K562 (cell line): ENCODE data around the gene ACY1. TPM values are rescaled to one million over a fixed set of nuclear protein-coding genes. Genes with fewer than 3 reads are reported as not detected.
A peak's percentile ranks its signal among the peaks of the same experiment; 100 is the strongest.

Experiments used
- C11orf30 ChIP-seq: fragments of 450-650 bp; IDR thresholded peaks from 2 replicates; pipeline ENCODE4 v1.6.1; 2016; ENCODE audit warnings: low read depth, mild to moderate bottlenecking
- CCNT2 ChIP-seq: IDR thresholded peaks from 2 replicates; pipeline ENCODE4 v1.6.1; 2011; ENCODE audit warnings: borderline replicate concordance, low read depth, mild to moderate bottlenecking, moderate library complexity, mixed read lengths, low read length; ENCODE audit not compliant: insufficient read length; ENCODE audit errors: extremely low read depth
- E2F3 ChIP-seq: fragments of 250-450 bp; sonication (Bioruptor Pico); IDR thresholded peaks from 2 replicates; pipeline ENCODE4 v1.4.0; 2020; ENCODE audit warnings: mild to moderate bottlenecking
- FOS ChIP-seq: IDR thresholded peaks from 3 replicates; pipeline ENCODE4 v1.6.1; 2011; ENCODE audit not compliant: insufficient read length; ENCODE audit errors: extremely low read depth
- MEF2D ChIP-seq: conservative IDR thresholded peaks from 2 replicates; pipeline ENCODE4 v1.6.1; 2016; ENCODE audit warnings: low read depth, missing genetic modification characterization, missing compliant biosample characterization
- SNIP1 ChIP-seq: fragments of 450-650 bp; IDR thresholded peaks from 2 replicates; pipeline ENCODE4 v1.7.1; 2017; ENCODE audit warnings: low read depth, mild to moderate bottlenecking
- polyA plus RNA-seq, 8 experiments: library from polyadenylated mRNA; depleted of rRNA in 4 of 8; stranded (reverse) in 5 of 8; unstranded in 3 of 8; fragments of >200 nt; fragmentation: Nextera tagmentation in 2 of 8; fragmentation: Illumina TruSeq in 1 of 8; extraction: Ambion mirVana in 2 of 8; extraction: Trizol in 1 of 8; gene quantifications; 2 replicates each; pipeline versions ENCODE4 v1.2.1 to v1.2.3, GENCODE V29; 2011 to 2014; ENCODE audit warnings: inconsistent platforms in 1 of 8, missing spikeins in 1 of 8
- total RNA-seq, 7 experiments: library from RNA; depleted of rRNA in 6 of 7; stranded (reverse); fragments of >200 nt in 6 of 7; fragmentation: Illumina TruSeq in 2 of 7; extraction: Trizol in 2 of 7; gene quantifications; 2 replicates each; pipeline versions ENCODE4 v1.2.1 to v1.2.3, GENCODE V29; 2011 to 2021; ENCODE audit warnings: low replicate concordance in 1 of 7
- TF ChIP-seq, protein P1 (sequence below): fragments of 450-650 bp; IDR thresholded peaks from 2 replicates; pipeline ENCODE4 v1.6.1; 2016; ENCODE audit warnings: mild to moderate bottlenecking, moderate library complexity
- TF ChIP-seq, protein P2 (sequence below), 2 experiments: IDR thresholded peaks; 2 replicates each; pipeline ENCODE4 v1.6.1; 2012; ENCODE audit warnings: improper control_type of control experiment in 2 of 2, low read depth in 2 of 2, low read length in 2 of 2, borderline replicate concordance in 1 of 2
- TF ChIP-seq, protein P3 (sequence below): fragments of 450-650 bp; IDR thresholded peaks from 2 replicates; pipeline ENCODE4 v1.7.1; 2018; ENCODE audit warnings: mild to moderate bottlenecking, low read depth; ENCODE audit not compliant: partially characterized antibody

ACY1 gene
- total and polyA plus RNA-seq, 9 of the 15 experiments (the other 6 are each of a cell fraction or from before 2014, with no cell fraction given), result 70.7 to 195 (median 123) TPM

DNA sequence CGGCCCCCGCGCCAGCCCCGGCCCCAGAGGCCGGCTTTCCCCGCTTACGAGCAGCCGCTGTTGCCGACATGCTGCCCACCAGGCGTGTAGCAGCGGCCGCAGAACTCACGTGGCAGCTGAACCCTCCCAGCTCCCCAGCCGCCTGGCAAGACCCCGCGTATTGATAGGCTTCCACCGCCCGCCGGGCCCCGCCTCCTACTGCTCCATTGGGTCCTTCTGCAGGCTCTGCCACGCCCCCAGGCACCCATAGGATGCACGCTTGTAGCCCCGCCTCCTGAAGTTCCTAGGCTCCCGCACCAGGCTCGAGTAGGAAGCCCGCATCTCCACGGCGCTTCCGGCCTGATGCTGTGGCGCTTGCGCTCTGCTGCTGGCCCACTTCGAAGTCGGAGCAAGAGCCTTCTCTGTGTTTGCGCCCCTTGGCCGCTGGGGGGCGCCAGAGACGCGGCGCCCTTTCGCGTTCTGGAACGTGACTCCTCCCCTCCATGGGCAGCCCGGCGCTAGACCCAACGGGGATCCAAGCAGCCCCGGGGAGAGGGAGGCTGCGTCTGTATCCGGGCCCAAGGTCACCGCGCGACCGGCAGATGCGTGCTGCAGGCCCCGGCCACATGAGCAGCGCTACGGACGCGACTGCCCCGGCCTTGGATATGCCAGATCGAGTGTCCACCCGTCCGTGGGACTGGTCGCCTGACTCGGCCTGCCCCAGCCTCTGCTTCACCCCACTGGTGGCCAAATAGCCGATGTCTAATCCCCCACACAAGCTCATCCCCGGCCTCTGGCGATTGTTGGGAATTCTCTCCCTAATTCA, 41.3 kb upstream of the ACY1 start, which contains the start of the genes PARP3 and RRP9 (continued):
- TF ChIP-seq, protein P1, sequence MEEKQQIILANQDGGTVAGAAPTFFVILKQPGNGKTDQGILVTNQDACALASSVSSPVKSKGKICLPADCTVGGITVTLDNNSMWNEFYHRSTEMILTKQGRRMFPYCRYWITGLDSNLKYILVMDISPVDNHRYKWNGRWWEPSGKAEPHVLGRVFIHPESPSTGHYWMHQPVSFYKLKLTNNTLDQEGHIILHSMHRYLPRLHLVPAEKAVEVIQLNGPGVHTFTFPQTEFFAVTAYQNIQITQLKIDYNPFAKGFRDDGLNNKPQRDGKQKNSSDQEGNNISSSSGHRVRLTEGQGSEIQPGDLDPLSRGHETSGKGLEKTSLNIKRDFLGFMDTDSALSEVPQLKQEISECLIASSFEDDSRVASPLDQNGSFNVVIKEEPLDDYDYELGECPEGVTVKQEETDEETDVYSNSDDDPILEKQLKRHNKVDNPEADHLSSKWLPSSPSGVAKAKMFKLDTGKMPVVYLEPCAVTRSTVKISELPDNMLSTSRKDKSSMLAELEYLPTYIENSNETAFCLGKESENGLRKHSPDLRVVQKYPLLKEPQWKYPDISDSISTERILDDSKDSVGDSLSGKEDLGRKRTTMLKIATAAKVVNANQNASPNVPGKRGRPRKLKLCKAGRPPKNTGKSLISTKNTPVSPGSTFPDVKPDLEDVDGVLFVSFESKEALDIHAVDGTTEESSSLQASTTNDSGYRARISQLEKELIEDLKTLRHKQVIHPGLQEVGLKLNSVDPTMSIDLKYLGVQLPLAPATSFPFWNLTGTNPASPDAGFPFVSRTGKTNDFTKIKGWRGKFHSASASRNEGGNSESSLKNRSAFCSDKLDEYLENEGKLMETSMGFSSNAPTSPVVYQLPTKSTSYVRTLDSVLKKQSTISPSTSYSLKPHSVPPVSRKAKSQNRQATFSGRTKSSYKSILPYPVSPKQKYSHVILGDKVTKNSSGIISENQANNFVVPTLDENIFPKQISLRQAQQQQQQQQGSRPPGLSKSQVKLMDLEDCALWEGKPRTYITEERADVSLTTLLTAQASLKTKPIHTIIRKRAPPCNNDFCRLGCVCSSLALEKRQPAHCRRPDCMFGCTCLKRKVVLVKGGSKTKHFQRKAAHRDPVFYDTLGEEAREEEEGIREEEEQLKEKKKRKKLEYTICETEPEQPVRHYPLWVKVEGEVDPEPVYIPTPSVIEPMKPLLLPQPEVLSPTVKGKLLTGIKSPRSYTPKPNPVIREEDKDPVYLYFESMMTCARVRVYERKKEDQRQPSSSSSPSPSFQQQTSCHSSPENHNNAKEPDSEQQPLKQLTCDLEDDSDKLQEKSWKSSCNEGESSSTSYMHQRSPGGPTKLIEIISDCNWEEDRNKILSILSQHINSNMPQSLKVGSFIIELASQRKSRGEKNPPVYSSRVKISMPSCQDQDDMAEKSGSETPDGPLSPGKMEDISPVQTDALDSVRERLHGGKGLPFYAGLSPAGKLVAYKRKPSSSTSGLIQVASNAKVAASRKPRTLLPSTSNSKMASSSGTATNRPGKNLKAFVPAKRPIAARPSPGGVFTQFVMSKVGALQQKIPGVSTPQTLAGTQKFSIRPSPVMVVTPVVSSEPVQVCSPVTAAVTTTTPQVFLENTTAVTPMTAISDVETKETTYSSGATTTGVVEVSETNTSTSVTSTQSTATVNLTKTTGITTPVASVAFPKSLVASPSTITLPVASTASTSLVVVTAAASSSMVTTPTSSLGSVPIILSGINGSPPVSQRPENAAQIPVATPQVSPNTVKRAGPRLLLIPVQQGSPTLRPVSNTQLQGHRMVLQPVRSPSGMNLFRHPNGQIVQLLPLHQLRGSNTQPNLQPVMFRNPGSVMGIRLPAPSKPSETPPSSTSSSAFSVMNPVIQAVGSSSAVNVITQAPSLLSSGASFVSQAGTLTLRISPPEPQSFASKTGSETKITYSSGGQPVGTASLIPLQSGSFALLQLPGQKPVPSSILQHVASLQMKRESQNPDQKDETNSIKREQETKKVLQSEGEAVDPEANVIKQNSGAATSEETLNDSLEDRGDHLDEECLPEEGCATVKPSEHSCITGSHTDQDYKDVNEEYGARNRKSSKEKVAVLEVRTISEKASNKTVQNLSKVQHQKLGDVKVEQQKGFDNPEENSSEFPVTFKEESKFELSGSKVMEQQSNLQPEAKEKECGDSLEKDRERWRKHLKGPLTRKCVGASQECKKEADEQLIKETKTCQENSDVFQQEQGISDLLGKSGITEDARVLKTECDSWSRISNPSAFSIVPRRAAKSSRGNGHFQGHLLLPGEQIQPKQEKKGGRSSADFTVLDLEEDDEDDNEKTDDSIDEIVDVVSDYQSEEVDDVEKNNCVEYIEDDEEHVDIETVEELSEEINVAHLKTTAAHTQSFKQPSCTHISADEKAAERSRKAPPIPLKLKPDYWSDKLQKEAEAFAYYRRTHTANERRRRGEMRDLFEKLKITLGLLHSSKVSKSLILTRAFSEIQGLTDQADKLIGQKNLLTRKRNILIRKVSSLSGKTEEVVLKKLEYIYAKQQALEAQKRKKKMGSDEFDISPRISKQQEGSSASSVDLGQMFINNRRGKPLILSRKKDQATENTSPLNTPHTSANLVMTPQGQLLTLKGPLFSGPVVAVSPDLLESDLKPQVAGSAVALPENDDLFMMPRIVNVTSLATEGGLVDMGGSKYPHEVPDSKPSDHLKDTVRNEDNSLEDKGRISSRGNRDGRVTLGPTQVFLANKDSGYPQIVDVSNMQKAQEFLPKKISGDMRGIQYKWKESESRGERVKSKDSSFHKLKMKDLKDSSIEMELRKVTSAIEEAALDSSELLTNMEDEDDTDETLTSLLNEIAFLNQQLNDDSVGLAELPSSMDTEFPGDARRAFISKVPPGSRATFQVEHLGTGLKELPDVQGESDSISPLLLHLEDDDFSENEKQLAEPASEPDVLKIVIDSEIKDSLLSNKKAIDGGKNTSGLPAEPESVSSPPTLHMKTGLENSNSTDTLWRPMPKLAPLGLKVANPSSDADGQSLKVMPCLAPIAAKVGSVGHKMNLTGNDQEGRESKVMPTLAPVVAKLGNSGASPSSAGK, result peak; percentile 74
- TF ChIP-seq CCNT2, result peak; percentile 17
- TF ChIP-seq, protein P2, sequence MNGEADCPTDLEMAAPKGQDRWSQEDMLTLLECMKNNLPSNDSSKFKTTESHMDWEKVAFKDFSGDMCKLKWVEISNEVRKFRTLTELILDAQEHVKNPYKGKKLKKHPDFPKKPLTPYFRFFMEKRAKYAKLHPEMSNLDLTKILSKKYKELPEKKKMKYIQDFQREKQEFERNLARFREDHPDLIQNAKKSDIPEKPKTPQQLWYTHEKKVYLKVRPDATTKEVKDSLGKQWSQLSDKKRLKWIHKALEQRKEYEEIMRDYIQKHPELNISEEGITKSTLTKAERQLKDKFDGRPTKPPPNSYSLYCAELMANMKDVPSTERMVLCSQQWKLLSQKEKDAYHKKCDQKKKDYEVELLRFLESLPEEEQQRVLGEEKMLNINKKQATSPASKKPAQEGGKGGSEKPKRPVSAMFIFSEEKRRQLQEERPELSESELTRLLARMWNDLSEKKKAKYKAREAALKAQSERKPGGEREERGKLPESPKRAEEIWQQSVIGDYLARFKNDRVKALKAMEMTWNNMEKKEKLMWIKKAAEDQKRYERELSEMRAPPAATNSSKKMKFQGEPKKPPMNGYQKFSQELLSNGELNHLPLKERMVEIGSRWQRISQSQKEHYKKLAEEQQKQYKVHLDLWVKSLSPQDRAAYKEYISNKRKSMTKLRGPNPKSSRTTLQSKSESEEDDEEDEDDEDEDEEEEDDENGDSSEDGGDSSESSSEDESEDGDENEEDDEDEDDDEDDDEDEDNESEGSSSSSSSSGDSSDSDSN (IDR thresholded peaks at IDR 0.05; ENCODE audit: borderline replicate concordance in 1 of 2, low read depth in 2 of 2, low read length in 2 of 2), result peak in 1 of 2 experiments; percentile 45; a peak in 1 of 4 replicates
- peak; percentile 86 for TF ChIP-seq FOS
- no peak for TF ChIP-seq MEF2D
- TF ChIP-seq C11orf30, result peak; percentile 65
- no peak for TF ChIP-seq SNIP1
- TF ChIP-seq, protein P3, sequence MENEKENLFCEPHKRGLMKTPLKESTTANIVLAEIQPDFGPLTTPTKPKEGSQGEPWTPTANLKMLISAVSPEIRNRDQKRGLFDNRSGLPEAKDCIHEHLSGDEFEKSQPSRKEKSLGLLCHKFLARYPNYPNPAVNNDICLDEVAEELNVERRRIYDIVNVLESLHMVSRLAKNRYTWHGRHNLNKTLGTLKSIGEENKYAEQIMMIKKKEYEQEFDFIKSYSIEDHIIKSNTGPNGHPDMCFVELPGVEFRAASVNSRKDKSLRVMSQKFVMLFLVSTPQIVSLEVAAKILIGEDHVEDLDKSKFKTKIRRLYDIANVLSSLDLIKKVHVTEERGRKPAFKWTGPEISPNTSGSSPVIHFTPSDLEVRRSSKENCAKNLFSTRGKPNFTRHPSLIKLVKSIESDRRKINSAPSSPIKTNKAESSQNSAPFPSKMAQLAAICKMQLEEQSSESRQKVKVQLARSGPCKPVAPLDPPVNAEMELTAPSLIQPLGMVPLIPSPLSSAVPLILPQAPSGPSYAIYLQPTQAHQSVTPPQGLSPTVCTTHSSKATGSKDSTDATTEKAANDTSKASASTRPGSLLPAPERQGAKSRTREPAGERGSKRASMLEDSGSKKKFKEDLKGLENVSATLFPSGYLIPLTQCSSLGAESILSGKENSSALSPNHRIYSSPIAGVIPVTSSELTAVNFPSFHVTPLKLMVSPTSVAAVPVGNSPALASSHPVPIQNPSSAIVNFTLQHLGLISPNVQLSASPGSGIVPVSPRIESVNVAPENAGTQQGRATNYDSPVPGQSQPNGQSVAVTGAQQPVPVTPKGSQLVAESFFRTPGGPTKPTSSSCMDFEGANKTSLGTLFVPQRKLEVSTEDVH, result peak; percentile 34
- TF ChIP-seq E2F3 (CRISPR knock-in tag), result no peak
